Stimulated activated CD4-positive, alpha-beta T cell treated with anti-CD3 and anti-CD28 coated beads, Interleukin-2, amount 100 ng/mL, for 4 hours (primary cell): ENCODE data around the gene ATG5.

ENCODE experiments used
- DNase-seq: peaks from one replicate; pipeline ENCODE4 v3.0.0-alpha.2; 2020; ENCODE audit warnings: low read depth

The ATG5 gene

GRCh38 chr6:106325336-106326178, at the start of gene ATG5:
TSS of gene ATG5 (minus strand) at chr6:106325760. CDS start at chr6:106316208, 9,552 bp downstream.
- DNase-seq, result peak; percentile 100

- DNase-seq, result no peak
These were observed 48.1 kb upstream of the ATG5 start for GRCh38 chr6:106373502-106374239.

GRCh38 chr6:106372838-106373501, 47.4 kb upstream of the ATG5 start:
- no peak for DNase-seq

- DNase-seq, result no peak
These were observed 45.1 kb upstream of the ATG5 start for GRCh38 chr6:106370639-106371038.

- DNase-seq, result no peak
These were observed 44.2 kb upstream of the ATG5 start for GRCh38 chr6:106369739-106370138.

GRCh38 chr6:106363401-106364138, 38.0 kb upstream of the ATG5 start:
- DNase-seq, result no peak

- peak; percentile 1 for DNase-seq
These were observed 35.5 kb upstream of the ATG5 start for GRCh38 chr6:106360989-106361430.

GRCh38 chr6:106360410-106360988, 34.9 kb upstream of the ATG5 start, which contains the start of gene CRYBG1:
TSS of gene CRYBG1 (plus strand) at chr6:106360717. CDS start at chr6:106360909, 192 bp downstream.
- DNase-seq, result peak; percentile 45

- DNase-seq, result no peak
These were observed 34.4 kb upstream of the ATG5 start for GRCh38 chr6:106359959-106360409.

GRCh38 chr6:106356378-106356777, 30.8 kb upstream of the ATG5 start:
- DNase-seq, result no peak

GRCh38 chr6:106347219-106347618, 21.7 kb upstream of the ATG5 start:
- DNase-seq, result no peak

GRCh38 chr6:106339334-106340029, 13.9 kb upstream of the ATG5 start:
- DNase-seq, result peak; percentile 22

- DNase-seq, result peak; percentile 14
These were observed 9.3 kb upstream of the ATG5 start for GRCh38 chr6:106334646-106335448.

GRCh38 chr6:106324726-106325335, 729 bp downstream of the ATG5 start:
- DNase-seq, result no peak

GRCh38 chr6:106321940-106322339, 3.6 kb downstream of the ATG5 start:
- no peak for DNase-seq

- DNase-seq, result no peak
These were observed 6.7 kb downstream of the ATG5 start for GRCh38 chr6:106318851-106319250.

- DNase-seq, result no peak
These were observed 7.5 kb downstream of the ATG5 start for GRCh38 chr6:106318061-106318460.

- no peak for DNase-seq
These were observed 9.2 kb downstream of the ATG5 start for GRCh38 chr6:106316375-106316766.

GRCh38 chr6:106315765-106316374, 9.7 kb downstream of the ATG5 start:
- DNase-seq, result no peak
